Measurements from ENCODE around the gene TLCD5.

TLCD5 gene

DNA sequence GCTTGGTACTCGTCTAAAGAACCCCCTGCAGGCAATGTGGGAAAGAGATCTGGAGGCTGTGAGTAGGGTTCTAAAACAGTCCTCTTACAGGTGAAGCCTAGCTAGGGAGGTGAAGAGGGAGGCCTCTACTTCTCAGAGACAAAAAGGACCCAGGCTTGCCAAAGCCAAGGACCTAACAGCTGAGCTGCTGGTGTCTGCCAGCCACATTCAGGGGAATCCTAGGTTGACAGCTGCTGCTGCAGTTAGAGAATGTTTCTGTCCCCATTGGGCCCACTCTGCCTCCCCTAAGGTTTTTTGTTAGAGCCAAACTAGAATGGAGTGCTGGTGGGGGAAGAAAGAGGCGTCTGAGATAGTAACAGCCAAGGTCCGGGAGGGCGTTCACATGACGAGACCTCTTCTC lies 26.6 kb upstream of the TLCD5 start:
- no peak for TF ChIP-seq ZNF274 (IDR thresholded peaks at IDR 0.05; ENCODE audit: low read depth, low read length)

DNA sequence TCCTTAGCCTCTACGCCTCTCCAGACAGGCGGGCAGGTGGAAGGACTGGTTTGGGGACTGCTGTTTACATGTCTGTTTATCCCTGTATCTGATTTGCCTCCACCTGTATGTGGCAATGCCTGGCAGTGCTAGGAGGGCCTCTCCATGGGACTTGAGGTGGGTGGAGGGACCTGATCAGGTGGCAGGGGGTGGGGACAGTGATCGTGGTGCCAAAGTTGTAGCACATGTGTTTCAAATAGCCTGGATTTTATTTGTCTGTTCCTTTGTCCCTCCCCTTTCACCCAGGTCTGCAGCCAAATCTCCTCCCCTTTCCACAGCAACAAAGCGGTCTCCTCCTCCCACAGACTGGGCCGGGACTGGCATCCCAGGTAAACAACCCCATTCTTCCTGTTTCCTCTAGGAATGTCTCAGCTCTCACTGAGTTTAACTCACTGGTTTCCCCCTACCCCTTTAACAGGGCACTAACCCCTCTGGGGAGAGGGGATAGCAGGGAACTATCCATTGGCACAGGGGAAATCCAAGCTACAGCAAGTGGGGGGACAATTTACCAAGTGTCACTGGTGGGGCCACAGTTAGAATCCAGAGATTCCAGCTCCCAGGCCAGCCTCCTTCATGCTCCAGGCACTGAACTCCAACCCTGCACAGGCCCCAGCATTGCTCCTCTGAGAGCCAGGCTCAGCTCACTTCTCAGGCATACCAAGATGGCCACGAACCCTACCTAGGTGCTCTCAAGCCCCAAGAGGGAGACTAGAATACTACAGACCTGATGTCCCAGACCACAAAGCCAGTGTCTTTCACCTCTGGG lies 22.9 kb upstream of the TLCD5 start:
- no peak overlapping the region for H3K4me3 ChIP-seq (ENCODE audit: low read length)
- TF ChIP-seq ZNF274 (IDR thresholded peaks at IDR 0.05; ENCODE audit: low read depth, low read length), result no peak

More for the DNA sequence above, 26.6 kb upstream of the TLCD5 start:
- H3K4me3 ChIP-seq (ENCODE audit: low read length), result no peak overlapping the region

DNA sequence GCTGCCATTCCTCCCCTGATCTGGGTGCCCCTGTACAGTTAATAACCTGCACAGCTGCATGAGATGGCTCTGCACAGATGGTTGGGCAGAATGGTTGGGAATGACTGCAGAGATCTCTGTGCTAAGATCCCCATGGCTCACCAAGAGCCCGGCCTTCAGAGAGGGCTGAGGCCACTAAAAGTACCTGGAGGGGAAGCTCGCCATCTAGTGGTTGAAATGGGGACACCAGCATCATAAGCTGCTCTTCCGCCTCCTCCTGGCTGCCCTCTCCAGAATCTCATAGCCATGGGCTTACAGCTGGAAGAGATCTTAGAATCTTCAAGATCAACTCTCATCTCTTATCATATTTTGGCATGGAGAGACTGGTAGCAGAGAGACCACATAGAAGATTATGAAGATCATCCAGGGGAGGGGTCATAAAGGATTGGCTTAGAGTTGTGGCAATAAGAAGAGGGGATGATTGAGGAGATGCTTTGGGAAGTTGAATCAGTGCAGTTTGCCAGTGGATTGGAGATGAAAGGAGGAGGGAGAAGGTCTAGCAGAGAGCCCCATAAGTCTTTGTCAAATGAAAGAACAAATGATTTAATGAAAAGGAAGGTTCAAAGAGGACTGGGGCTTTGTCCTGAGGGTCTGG lies 22.0 kb upstream of the TLCD5 start:
- TF ChIP-seq ZNF274 (IDR thresholded peaks at IDR 0.05; ENCODE audit: low read depth, low read length), result no peak

DNA sequence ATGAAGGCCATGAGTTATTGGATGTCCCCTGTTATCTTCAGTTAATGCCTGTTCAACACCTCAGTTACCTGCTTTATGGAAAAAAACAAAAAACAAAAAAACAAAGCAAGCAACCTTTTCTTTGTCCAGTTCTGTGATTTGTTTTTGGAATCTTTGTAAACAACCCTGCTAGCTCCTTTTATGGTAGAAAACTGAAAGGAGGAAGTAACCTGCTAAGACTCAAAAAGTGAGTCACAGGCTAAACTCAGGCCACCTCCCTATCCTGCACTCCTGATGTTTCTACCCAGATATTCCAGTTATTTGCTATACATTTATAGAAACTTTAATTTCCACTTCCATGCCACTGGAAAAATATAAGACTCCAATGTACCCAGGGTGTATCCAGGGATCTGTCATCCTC lies 20.6 kb upstream of the TLCD5 start:
- TF ChIP-seq ZNF274 (IDR thresholded peaks at IDR 0.05; ENCODE audit: low read depth, low read length), result no peak
- no peak overlapping the region for H3K4me3 ChIP-seq (ENCODE audit: low read length)

More for the DNA sequence above, 22.0 kb upstream of the TLCD5 start:
- no peak overlapping the region for H3K4me3 ChIP-seq (ENCODE audit: low read length)

DNA sequence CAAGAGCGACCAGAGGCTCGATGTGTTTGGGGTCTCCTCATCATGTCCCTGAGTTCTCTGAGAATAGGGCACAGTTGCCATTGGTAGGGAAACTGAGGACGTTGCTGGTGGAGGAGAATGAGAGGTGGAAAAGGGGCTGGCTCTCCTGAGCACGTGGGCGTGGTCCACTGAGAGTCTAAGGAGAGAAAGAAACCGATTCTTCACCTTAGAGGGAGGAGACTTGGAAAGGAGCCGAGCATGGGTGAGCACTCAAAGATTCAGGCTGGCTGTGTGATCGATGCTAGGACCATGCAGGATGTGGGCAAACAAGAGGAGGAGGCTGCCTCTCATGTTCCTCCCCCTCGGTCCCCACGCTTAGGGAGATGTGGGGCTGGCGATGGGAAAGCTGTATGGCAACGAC lies 19.8 kb upstream of the TLCD5 start:
- no peak for TF ChIP-seq ZNF274 (IDR thresholded peaks at IDR 0.05; ENCODE audit: low read depth, low read length)
- H3K4me3 ChIP-seq (ENCODE audit: low read length), result no peak overlapping the region

DNA sequence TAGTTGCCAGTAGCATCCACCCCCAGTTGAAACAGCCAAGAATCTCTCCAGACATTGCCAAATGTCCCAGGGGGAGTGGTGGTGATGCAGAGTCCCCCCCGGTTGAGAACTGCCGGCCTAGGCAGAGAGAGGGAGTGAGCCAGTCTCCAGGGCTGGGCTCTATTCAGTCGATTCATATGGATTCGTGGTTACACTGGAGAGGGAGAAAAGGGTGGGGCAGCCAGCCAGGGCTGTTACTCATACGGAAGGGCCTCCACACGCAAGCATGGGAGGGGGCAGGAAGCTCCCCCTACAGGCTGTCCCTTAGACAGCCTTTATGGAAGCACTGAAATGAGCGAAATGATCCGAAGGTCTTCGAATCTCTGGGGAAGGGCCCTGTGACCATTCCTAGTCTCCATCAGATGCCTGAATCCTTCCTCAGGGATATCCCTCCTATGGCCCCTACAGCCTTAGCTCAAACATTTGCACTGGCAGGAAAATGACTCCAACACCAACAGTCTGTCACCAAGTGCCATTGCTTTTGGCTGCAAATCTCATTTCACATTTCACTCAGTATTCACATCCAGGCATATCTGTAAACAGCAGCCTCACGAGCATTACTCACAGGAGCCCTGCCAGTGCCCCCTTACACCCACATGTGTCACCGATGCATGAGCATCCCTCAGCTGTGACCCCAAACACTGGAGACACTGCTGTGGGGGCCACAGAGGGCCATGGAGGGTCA lies 18.4 kb upstream of the TLCD5 start:
- TF ChIP-seq ZNF274 (IDR thresholded peaks at IDR 0.05; ENCODE audit: low read depth, low read length), result no peak
- no peak overlapping the region for H3K4me3 ChIP-seq (ENCODE audit: low read length)

DNA sequence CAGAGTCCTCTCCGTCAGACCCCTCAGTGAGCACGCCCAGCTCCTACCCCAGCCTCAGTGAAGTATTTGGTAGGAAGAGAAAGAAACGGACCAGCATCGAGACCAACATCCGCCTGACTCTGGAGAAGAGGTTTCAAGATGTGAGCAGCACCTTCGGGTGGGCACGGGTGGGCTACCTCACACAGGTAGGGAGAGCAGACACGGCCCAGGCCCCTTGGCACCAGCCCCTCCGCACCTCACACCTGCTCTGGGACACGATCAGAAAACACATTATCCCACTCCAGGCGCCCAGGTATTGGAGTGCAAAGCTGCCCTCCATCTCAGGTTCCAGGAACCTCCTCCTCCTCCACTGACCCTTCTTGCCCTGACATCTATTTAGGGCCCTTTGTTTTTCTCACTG lies 17.6 kb upstream of the TLCD5 start:
- H3K4me3 ChIP-seq (ENCODE audit: low read length), result no peak overlapping the region
- no peak for TF ChIP-seq ZNF274 (IDR thresholded peaks at IDR 0.05; ENCODE audit: low read depth, low read length)

DNA sequence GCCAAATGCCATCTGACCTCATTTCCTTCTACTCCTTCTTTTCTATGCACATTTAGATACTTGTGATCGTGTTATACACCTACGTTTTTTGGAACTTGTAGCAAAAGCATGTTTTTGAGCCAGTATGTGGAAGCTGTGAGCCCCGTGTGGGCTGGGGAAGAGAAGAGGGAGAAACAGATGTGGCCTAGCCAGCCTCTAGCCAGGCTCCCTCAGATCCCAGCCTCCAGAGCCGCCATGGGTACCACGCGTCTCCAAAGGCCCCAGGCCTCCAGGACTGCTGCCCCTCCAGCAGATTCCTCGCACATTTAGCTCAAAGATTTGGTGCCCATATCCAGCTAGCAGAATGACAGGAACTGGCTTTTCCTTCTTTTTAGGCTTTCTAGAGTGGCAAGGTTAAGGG lies 17.0 kb upstream of the TLCD5 start:
- no peak for TF ChIP-seq ZNF274 (IDR thresholded peaks at IDR 0.05; ENCODE audit: low read depth, low read length)
- H3K4me3 ChIP-seq (ENCODE audit: low read length), result no peak overlapping the region

DNA sequence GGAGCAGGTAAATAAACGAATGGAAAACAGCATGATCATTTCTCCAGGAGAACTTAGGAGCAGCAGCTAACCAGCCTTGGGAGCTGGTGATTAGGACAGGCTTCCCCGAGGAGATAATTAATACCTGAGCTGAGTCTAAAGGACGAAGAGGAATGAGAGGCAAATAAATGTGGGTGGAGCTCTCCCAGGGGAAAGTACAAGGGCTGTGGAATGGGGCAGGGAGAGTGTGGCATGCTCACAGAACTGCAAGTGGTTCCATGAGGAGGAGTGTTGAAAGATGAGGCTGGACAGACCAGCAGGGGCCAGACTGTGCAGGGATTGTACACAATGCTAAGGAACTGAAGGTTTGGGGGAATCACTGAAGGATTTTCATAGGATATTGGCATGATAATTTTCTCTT lies 14.2 kb upstream of the TLCD5 start:
- TF ChIP-seq ZNF274 (IDR thresholded peaks at IDR 0.05; ENCODE audit: low read depth, low read length), result no peak
- no peak overlapping the region for H3K4me3 ChIP-seq (ENCODE audit: low read length)

DNA sequence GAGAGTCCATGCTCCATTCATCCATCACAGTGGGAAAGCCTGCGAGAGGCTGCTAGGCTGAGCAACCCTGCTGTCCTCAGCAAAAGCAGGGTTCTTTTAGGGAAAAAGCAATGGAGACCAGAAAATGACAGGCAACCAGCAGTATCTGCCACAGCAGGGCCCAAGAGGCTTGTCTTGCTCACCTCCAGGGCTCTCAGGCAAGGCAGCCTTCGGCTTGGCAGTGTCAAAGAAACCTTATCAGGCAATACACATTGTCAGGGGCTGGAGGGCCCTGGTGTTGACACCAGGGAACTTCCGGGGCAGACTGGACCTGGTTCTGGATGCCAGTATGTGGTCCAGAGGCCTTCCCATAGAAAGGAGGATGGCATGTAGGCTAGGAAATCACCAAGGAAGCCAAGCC lies 10.2 kb upstream of the TLCD5 start:
- no peak for TF ChIP-seq ZNF274 (IDR thresholded peaks at IDR 0.05; ENCODE audit: low read depth, low read length)
- H3K4me3 ChIP-seq (ENCODE audit: low read length), result no peak overlapping the region

DNA sequence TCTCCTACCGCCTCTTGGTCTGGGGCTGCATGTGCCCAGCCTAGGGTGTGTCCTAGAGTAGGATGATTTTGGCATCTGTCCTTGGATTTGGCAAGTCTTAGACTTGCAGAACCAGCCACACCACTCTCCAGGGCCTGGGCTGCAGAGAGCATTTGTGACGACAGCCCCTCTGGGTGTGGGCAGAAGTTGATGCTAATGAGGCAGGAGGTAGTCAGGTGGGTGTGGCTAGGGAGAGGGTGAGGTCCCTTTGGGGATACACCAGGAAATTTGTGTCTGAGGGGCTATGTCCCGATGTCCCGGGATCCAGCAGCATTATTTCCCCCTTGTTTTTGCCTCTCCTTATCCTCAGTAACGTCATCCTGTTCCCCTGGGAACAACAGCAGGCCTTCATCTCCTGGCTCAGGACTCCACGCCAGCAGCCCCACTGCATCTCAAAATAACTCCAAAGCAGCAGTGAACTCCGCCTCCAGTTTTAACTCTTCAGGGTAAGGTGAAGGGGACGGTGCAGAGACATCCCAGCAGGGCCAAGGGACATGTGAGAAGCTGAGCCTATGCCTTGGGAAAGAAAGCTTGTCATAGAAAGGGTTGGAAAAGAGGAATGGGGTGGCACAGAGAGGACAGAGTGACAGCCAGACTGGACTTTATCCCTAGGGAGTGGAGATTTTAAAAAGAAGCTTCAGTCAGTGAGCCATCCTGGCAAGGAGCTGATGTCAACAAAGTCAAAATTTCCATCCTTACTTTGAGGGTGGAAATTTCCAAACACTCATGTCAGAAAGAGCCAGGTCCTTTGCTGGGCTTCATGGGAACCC lies 8.0 kb upstream of the TLCD5 start:
- TF ChIP-seq ZNF274 (IDR thresholded peaks at IDR 0.05; ENCODE audit: low read depth, low read length), result no peak
- H3K4me3 ChIP-seq (ENCODE audit: low read length), result no peak overlapping the region

DNA sequence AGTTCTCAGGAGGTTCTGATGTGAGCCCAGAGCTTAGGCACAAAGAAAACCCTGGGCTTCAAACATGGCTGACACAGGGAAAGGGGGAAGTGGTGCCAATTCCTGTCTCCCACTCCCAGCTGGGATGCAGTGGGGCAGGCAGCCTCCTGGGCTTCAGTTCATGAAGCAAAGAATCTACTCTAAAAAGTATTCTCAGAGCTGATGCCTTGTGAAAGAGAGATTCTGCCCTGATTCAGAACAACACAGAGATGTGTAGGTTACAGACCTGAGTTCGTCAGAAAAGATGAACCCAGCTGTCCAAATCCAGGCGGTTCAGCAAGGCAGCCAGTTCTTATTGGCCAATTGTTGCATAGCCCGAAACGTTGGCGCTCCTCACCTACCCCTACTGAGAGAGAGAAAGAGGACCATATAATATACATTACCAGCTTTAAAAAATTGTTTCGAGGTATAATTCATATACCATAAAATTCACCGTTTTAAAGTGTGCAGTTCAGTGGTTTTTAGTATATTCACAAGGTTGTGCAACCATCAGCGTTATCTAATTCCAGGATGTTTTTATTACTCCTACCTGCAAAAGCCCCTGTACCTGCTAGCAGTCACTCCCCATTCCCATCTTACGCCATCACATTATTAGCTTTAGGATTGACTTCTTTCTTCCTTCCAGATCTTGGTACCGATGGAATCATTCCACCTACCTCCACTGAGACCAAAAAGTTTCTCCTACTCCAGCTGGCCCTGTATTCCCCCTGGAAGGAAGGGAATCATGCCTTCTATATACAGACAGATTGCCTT lies 7.2 kb upstream of the TLCD5 start:
- no peak overlapping the region for H3K4me3 ChIP-seq (ENCODE audit: low read length)
- TF ChIP-seq ZNF274 (IDR thresholded peaks at IDR 0.05; ENCODE audit: low read depth, low read length), result no peak

DNA sequence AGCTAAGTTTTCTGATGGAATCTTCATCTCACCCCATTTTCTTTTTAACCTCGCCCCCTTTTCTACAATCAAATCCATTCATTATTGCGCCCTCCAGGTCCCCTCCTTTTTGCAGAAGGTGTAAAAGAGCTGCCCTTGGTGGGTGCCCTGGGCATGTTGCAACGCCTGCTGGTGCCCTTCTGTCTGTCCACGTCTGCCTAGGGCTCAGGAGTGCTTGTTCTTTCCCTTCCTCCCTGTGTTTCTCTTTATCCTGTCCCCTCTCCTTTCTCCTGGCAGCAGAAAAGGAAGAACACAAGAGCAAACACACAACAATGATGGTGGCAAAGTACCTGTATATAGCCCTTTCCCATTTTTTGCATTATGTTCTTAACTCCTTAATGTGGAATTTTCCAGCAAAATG lies 6.2 kb upstream of the TLCD5 start:
- no peak overlapping the region for H3K4me3 ChIP-seq (ENCODE audit: low read length)
- no peak for TF ChIP-seq ZNF274 (IDR thresholded peaks at IDR 0.05; ENCODE audit: low read depth, low read length)

Measured in GM08714 (cell line).